SHP77 (cell line): ENCODE results near the gene ZNF592.
"Not testable (repeated sequence)": the region's sequence is repeated elsewhere in the genome, so short reads cannot be mapped to it uniquely, and the experiment has no call there.

Experiments used
- DNase-seq, 2 experiments: peaks; one replicate each; lab custom pipeline; 2025; lab: John Stamatoyannopoulos, UW

ZNF592 gene

DNA sequence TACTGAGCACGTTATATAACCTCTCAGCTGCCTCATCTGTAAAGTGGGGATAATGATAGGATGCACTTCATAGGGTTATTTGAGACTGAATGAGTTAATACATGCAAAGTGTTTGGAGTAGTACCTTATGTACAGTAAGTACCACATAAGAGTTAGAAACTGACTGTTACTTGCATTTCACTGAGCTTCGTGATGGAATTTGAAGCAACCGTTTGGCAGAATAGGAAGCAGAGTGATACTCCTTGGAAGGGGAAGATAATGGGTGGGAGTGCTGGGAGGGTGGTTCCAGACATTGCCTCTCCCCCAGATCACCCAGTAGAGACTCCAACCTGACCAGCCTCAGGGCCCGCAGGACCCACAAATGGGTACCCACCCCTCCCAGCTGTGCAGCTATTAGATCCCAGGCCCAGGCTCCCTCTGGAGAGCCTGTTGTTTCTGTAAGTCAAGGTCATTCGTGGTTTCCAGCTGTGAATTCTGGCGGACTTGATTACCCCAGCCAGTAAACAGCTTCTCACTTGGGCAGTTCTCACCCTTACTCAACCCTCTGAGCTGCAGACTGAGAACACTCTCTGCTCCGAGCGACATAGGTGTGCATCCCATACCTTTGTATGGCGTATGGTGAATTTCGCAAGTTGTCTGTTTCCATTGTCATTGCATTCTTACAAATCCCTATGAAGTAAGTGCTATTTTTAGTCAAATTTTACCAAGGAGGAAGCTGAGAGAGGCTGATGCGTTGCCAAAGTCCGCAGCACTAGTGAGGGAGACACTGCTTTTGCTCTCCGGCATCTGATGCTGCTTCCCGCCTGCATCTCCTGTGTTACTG lies 79.9 kb downstream of the ZNF592 start:
- no peak for DNase-seq

DNA sequence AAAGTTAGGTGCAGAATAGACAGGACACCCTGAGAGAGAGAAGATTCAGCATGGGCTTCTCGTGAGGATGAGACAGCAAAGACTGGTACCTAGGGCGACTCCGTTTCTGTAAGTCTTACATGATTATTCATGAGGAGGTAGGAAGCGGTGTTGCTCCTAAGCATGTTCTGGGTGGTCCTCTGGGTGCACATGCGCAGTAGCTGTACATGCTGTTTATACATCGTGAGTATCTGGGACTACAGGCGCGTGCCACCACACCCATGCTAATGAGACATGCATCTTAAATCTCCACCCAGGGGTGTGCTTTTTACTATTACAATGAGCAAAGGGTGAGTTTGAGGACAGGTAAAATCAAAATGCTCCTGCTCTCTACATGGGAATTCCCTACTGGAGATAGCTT lies 81.0 kb downstream of the ZNF592 start:
- DNase-seq = no peak

DNA sequence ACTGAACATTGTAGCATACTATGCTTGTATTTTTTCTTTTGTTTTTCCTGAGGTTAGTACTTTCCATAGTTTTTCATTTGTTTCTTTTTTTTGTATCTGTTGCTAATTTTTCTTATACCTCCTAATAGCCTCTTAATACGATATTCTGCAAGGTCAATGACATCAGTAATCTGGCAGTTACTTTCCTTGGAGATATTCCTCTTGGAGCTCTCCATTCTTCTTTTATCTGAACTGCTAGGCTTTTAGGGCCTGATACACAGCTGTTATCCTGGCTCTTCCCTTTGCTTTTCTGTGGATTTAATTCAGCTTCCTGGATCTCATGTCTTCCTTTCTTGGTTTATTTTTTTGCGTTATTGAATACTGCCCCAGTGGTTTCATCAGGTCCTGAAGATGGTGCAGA lies 81.6 kb downstream of the ZNF592 start:
- no peak for DNase-seq

DNA sequence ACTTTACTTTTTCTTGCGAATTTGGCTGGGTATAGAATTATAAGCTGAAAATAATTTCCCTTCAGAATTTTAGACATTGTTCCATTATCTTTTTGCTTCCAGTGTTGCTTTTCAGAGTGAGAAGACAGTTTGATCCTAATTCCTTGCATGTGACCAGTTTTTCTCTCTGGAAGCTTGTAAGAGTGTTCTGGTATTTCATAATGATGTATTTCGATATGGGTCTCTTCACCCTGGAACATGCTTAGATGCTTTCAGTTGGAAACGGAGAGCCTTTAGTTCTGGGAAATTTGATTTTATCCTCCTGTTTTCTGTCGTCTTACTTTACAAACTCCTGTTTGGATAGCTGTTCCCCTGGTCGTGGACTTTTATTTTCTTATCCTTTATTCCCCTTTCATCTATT lies 82.6 kb downstream of the ZNF592 start:
- DNase-seq = no peak

DNA sequence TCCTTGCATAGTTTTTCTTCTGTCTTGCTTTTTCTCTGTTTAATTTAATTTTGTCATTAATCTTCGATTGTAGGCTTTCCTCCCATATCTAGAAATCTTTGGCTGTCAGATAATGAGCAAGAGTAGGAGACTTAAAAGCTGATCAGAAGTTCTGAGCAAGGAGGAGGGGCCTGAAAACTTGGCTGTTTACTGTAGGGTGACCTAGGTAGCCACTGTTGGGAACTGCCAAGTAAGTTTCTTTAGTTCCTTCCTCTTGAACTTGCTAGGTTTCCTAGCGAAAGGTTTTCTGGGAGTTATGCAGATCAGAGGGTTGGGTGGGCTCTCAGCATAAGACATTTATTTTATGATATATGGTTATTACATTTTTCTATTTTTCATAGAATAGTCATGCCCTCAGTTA lies 83.2 kb downstream of the ZNF592 start:
- no peak for DNase-seq

DNA sequence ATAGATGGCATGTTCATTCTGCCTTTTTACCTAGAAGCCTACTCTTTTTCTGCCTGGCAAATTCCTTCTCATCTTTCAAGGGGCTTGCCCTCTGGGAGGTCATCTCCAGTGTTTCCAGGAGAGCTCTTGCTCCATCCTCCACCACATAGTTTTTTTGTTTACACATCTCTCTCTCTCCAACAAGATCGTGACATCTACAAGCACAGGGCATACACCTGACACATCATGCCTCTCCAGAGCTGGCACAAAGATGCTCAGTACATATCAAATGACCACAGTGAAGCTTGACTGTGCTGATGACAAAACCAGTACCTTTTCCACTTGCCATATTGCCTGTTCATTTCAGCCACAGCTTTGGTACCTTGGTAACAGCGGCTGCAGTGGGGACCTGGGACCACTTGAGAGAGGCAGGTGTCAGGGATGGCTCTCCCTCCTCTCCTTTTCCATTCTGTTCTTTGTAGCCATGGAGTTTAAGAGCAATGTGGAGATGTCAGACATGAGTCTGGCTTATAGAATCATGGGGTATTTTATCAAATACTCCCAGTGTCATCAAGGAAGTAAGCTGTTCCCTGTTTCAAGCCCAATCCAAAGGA lies 84.2 kb downstream of the ZNF592 start:
- DNase-seq = no peak

DNA sequence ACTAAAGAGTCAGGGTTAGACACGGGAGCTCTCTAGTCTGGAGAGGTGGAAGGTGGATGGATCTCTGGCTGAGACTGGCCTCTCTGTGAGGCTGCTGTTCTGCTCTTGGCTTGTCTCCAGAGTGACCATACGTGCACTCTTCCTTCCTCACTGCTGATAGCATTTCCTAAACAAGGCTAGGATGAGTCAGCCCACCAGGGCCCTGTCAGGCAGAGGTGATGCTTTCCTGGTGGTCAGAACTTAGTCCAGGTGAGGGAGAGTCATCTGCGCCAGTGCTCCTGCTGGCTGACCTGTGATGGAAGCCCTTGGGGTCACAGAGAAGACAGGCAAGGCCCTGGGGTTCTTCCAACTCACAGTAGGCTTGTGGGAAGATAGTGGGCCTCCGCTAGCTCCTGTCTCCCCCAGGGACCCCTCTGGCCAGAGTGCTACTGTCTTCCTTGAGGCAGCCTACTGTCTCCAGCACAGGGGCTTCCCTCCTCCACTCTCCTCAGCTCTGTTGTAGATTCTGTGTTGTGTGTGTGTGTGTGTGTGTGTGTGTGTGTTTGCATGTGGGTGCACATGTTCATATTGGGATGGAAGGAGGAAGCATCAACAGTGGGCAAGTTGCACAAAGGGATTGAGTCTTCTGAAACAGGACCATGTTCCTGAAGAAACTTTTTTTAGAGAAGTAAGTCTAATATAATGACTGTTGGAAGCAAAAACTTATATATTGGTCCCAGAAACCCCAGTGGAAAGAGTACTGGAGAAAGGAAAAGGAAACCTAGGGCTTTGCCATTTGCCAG lies 85.2 kb downstream of the ZNF592 start:
- DNase-seq = no peak

DNA sequence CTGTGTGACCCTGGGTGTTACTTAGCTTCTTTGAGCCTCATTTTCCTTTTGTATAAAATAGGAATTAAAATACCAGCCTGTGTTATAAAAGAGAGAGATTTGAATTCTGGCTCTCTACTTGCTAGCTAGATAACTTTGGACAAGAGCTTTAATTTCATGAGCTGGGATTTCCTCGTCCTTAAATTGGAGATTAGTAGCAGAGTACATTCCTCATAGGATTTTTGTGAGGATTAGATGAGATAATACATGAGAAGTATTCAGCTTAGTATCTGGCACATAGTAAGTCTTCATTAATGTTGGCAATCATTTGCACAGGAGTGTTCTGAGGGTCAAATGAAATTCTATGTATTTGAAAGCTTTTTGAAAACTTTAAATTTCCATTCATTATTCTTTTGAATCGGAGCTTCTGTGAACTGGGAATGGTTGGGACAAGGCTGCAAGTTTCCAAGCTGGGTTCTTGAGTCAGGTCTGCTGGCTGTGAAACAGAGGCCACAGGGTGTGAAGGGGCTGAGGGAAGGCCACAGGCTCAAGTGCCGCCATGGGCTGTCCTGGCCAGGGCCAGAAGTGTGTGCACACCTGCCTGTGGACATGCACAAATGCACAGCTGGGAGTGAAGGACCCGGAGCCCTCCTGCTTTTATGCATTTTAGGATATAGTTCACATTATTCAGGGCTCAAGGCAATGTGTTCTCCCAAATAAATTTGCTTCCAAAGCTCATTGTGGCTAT lies 86.0 kb downstream of the ZNF592 start:
- DNase-seq = no peak

DNA sequence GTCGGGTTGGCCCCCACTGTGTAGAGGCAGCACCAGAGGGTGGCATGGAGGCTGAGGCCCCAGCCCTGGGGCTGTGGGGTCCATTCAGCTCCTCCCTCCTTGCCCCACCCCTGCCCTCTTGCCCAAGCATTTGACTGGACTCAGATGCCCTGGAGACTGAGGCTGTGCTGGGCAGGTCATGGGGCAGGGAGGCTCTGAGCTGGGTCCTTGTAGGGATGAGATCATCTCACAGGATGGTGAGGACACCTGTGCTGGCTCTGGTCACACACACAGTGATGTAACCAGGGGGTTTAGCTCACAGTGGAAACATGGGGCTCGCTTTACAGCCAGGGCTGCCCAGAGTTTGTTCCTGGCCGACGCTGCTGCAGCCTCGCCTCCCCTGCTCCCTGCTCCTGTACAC lies 86.6 kb downstream of the ZNF592 start:
- DNase-seq = no peak

DNA sequence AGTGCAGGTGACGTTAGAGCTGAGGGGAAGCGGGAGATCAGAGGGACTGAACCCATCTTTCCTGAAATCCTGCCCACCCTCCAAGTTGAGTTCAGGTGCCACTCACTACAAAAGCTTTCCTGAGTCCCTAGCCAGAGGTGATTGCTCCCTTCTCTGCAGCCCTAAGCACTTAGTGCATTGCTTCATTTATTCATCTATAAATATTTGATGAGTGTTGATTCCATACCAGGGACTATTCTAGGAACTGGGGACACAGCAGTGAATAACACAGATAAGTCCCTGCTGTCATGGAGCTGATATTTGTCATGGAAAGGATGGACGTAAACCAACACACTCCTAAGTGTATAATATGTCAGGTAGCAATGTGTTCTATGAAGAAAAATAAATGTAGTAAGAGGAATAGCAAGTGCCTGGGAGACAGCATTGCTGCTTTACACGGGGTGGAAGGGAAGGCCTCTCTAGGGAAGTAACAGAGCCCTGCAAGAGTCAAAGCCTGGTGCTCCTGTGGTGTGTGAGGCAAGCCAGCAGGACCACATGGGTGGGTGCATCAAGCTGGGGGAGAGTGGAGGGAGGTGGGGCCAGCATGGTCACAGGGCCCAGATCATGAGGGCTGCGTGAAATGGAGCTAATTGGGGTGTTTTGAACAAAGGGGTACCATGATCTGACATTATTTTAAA lies 87.4 kb downstream of the ZNF592 start:
- DNase-seq = no peak

DNA sequence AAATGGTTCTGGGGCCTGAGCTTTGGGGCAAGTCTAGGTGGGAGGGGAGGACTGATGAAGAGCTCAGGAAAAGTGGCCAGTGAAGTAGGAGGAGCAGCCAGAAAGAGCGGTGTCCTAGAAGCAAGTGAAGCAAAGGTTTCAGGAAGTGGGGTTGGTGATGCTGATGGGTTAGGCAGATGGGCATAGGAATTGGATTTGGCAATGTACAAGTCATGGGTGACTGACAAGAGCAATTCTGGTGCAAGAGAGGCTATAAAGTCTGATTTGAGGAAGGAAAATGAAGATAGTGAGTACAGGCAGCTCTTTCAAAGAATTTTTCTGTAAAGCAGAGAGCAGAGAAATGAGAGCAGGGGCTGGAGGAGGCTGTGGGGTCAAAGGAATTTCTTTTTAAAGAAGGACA lies 88.5 kb downstream of the ZNF592 start:
- no peak for DNase-seq

DNA sequence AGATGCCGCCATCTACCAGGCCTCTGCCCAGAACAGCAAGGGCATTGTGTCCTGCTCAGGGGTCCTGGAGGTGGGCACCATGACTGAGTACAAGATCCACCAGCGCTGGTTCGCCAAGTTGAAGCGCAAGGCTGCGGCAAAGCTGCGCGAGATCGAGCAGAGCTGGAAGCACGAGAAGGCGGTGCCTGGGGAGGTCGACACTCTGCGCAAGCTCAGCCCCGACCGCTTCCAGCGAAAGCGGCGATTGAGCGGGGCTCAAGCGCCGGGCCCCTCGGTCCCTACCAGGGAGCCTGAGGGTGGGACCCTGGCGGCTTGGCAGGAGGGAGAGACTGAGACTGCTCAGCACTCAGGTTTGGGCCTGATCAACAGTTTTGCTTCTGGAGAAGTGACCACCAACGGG lies 91.3 kb downstream of the ZNF592 start:
- no peak for DNase-seq

DNA sequence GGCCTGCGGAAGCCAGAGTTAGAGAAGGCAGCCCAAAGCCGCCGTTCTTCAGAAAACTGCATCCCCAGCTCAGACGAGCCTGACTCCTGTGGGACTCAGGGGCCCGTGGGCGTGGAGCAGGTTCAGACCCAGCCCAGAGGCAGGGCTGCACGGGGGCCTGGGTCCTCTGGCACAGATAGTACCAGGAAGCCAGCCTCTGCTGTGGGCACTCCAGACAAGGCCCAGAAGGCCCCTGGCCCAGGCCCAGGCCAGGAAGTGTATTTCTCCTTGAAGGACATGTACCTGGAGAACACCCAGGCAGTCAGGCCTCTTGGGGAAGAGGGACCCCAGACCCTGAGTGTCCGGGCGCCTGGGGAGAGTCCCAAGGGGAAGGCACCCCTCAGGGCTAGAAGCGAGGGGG lies 91.9 kb downstream of the ZNF592 start:
- DNase-seq = no peak

DNA sequence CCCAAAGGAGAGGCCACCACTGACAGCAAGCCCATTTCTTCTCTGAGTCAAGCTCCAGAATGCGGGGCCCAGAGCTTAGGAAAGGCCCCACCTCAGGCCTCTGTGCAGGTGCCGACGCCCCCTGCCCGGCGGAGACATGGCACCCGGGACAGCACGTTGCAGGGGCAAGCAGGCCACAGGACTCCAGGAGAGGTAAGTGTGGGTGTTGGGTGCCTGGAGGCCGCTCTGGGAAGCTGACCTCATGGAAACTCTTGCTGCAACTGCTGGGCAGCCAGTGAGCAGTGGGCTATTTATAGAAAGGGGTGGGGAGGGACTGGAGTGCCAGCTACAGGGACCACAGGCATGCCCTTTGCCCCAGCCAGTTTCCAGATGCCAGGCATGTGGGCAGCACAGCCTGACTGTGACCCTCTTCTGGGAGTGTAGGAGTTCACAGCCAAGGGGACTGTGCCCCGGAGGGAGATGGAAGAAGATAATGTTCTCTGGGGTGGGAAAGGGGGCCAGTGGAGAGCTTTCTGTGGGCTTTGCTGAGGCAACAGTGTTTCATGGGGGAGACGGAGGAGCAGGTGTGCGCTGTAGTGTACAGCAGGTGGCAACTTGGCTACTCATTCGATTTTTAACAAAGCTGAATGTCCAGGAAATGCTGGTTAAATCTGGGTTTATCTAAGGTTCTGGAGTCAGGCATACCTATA lies 92.5 kb downstream of the ZNF592 start:
- DNase-seq = peak; percentile 70 to 80

DNA sequence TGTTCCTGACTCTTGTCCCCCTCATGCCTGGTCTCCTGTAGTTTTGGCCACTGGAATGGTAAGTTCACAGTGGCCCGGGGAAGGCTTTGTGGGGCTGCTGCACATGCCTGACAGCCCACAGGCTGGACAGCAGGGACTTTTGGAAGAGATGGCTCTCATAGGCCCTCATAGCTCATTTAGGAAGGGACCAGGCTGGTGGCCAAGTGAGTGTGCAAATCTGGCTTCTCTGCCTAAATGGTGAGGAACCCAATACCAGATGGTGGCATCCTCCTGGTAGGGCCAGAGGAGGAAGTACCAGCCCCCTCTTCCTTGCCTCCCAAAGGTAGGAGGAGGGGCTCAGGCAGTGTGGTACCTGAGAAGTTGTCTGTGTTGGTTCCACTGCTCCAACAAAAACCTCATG lies 94.4 kb downstream of the ZNF592 start:
- no peak for DNase-seq

DNA sequence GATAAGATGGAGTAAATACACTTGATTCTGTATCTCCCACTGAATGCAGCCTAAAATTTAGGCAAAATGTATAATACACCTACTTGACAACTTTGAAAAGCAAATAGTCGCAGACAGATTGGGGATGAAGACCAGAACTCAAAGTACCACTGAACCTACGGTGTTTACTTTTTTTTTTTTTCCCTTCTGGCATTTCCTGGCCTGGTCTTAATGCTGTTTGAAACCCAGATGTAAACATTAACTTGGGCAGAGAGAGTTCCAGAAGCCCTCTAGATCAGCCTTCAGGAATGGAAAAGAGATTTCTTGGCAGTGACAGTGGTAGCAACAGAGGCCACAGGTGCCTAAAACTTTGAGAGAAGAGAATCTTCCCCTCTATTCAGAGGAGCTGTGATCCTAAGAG lies 96.6 kb downstream of the ZNF592 start:
- no peak for DNase-seq

DNA sequence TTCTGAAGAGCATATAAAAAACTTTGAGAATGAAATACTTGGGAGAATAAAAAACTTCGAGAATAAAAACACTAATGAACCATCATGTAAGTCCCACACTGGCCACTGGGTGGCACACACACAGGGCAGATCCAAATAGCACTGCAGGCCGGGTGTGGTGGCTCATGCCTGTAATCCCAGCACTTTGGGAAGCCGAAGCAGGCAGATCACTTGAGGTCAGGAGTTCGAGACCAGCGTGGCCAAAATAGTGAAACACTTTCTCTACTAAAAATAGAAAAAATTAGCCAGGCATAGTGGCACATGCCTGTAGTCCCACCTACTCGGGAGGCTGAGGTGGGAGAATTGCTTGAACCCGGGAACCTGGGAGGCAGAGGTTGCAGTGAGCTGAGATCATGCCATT lies 97.2 kb downstream of the ZNF592 start:
- not testable (repeated sequence) for DNase-seq

DNA sequence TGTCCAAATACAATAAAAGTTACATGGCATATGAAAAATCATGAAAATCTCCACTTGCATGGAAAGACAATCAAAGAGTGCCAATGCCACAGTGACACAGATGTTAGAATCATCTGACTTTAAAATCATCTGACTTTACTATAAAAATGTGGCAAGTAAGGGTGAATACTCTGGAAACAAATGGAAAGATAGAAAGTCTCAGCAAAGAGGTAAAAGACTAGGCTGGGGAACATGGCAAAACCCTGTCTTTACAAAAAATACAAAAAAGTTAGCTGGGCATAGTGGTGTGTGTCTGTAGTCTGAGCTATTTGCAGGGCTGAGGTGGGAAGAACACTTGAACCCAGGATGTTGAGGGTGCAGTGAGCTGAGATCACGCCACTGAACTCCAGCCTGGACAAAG lies 97.9 kb downstream of the ZNF592 start:
- no peak for DNase-seq

DNA sequence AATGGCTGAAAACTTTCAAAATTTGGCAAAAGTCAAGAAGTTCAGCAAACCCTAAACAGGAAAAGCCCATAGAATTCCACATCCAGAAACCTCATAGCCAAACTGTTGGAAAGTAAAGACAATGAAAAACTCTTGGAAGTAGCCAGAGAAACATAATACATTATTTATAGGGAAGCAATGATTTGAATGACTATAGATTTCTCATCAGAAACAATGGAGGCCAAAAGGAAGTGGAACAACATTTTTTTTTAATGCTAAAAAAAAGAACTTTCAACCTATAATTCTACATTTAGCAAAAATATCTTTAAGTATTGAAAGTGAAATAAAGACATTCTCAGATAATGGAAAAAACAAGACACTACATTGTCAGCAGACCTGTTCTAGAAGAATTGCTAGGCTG lies 99.0 kb downstream of the ZNF592 start:
- DNase-seq = no peak

DNA sequence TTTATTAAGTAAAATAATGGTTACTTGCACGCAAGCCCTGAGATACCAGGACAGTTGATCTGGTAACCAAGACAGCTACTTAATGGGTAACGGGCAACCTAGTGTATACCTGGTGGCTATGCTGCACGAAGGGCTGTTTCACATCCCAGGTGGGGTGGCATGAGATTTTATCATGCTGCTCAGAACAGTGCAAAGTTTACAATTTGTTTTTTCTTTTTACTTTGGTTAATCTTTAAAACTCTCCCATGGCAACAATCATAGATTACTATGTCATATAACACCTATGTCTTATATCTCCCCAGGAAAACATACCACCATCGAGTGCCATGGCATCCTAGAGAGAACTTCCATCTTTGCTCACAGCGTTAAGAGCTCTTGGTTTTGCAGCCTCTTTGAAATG lies 103.8 kb downstream of the ZNF592 start:
- no peak for DNase-seq

DNA sequence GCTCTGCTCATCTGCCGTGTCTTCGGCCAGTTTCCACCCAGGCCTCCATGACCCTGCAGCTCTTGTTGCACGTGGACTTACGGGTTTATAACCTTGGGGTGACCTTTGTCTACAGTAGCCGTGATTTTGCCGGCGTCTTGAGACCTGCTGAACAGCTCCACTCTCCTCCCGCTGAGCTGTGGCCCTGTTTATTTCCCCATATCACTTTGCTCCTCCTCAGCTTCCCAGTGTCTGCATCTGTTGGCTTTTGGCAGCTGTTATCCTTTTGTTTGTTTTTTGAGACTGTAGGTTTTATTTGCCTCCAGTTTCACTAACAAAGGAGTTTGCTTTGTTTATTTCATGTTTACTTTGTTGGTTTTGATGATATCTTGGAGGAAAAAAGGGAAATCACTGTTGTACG lies 106.7 kb downstream of the ZNF592 start:
- no peak for DNase-seq
